SK-N-MC (cell line): ENCODE measurements around the gene RPL15.

ENCODE experiments used
- EZH2 ChIP-seq: fragments of 200-600 bp; sonication (generic); IDR thresholded peaks from one replicate; pipeline ENCODE4 v1.6.1; 2017; ENCODE audit warnings: antibody characterized with exemption
- FOXP2 ChIP-seq: optimal IDR thresholded peaks from 2 replicates; pipeline ENCODE3; 2011; ENCODE audit warnings: mild to moderate bottlenecking, moderate library complexity; ENCODE audit not compliant: insufficient read depth; ENCODE audit errors: extremely low read length, control extremely low read depth
- POLR2AphosphoS5 ChIP-seq: IDR thresholded peaks from 2 replicates; pipeline ENCODE4 v1.6.1; 2012; ENCODE audit warnings: mild to moderate bottlenecking, low read depth, low read length, borderline replicate concordance

GRCh38 chr3:23926736-23927135 lies 9.8 kb downstream of the RPL15 start:
- TF ChIP-seq EZH2 (no peak), POLR2AphosphoS5 (no peak), FOXP2 (no peak)
